ENCODE results near the gene ZNF423. TPM values are rescaled to one million over a fixed set of nuclear protein-coding genes. Genes with fewer than 3 reads are reported as not detected.

The ZNF423 gene
- total RNA-seq, 1 donor = 11.6 TPM

DNA sequence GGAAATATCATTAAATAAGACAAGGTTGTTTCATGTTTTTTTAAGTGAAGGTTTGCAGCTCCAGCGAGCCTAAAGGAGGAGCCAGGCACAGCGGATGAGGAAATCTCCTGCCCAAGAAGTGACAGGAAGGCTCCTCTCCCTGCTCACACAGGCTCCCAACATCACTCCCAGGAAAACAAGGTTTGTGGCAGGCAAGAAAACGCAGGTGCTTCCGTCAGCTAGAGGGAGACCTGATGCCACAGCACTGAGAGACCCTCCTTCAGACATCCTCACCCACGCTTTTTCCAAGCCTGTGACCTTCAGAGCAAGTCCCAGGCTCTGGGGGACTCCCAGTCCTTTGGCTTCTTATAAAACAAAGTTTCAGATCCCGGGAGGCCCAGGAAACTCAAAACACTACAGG, 89.7 kb downstream of the ZNF423 start:
- TF ChIP-seq, protein P1, sequence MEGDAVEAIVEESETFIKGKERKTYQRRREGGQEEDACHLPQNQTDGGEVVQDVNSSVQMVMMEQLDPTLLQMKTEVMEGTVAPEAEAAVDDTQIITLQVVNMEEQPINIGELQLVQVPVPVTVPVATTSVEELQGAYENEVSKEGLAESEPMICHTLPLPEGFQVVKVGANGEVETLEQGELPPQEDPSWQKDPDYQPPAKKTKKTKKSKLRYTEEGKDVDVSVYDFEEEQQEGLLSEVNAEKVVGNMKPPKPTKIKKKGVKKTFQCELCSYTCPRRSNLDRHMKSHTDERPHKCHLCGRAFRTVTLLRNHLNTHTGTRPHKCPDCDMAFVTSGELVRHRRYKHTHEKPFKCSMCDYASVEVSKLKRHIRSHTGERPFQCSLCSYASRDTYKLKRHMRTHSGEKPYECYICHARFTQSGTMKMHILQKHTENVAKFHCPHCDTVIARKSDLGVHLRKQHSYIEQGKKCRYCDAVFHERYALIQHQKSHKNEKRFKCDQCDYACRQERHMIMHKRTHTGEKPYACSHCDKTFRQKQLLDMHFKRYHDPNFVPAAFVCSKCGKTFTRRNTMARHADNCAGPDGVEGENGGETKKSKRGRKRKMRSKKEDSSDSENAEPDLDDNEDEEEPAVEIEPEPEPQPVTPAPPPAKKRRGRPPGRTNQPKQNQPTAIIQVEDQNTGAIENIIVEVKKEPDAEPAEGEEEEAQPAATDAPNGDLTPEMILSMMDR (IDR thresholded peaks at IDR 0.05; ENCODE audit: extremely low read depth, low read depth, low read length) = no peak
- no peaks in the 10 kb centered on the region for H3K79me2 ChIP-seq (ENCODE audit: insufficient read depth, low read length)
- no peaks in the 10 kb centered on the region for H3K9me3 ChIP-seq (ENCODE audit: low read depth, low read length)
- DNase-seq (ENCODE audit: insufficient read length, low spot score, missing footprints) = no peak
- H3K4me3 ChIP-seq (ENCODE audit: insufficient read depth, low read length) = no peak overlapping the region
- no peak overlapping the region for H3K27ac ChIP-seq (ENCODE audit: low read depth, low read length)
- H3K4me2 ChIP-seq (ENCODE audit: insufficient read depth, low read length) = no peak overlapping the region
- H3K27me3 ChIP-seq (ENCODE audit: insufficient read depth, low read length) = no peaks in the 10 kb centered on the region
- no peaks in the 10 kb centered on the region for H3K36me3 ChIP-seq (ENCODE audit: insufficient read depth, low read length)
- H4K20me1 ChIP-seq (ENCODE audit: insufficient read depth, low read length) = peaks cover 2% of the 10 kb centered on the region
- H2AFZ ChIP-seq (ENCODE audit: low read length) = no peak overlapping the region
- H3K4me1 ChIP-seq (ENCODE audit: insufficient read depth, low read length) = peaks cover 4% of the 10 kb centered on the region

- H2AFZ ChIP-seq (ENCODE audit: low read length) = no peak overlapping the region
- DNase-seq (ENCODE audit: insufficient read length, low spot score, missing footprints) = no peak
- TF ChIP-seq, protein P1 (IDR thresholded peaks at IDR 0.05; ENCODE audit: extremely low read depth, low read depth, low read length) = no peak
- no peak overlapping the region for H3K27ac ChIP-seq (ENCODE audit: low read depth, low read length)
- no peak overlapping the region for H3K4me3 ChIP-seq (ENCODE audit: insufficient read depth, low read length)
- H3K4me2 ChIP-seq (ENCODE audit: insufficient read depth, low read length) = no peak overlapping the region
- H3K79me2 ChIP-seq (ENCODE audit: insufficient read depth, low read length) = no peaks in the 10 kb centered on the region
- H3K9me3 ChIP-seq (ENCODE audit: low read depth, low read length) = no peaks in the 10 kb centered on the region
- H3K36me3 ChIP-seq (ENCODE audit: insufficient read depth, low read length) = no peaks in the 10 kb centered on the region
- no peaks in the 10 kb centered on the region for H3K27me3 ChIP-seq (ENCODE audit: insufficient read depth, low read length)
- peaks cover 2% of the 10 kb centered on the region for H4K20me1 ChIP-seq (ENCODE audit: insufficient read depth, low read length)
- peaks cover 4% of the 10 kb centered on the region for H3K4me1 ChIP-seq (ENCODE audit: insufficient read depth, low read length)
Observed at GRCh38 chr16:49763826-49764225, 92.1 kb downstream of the ZNF423 start.

GRCh38 chr16:49760815-49761214, 95.1 kb downstream of the ZNF423 start:
- H3K4me3 ChIP-seq (ENCODE audit: insufficient read depth, low read length) = no peak overlapping the region
- H3K27ac ChIP-seq (ENCODE audit: low read depth, low read length) = no peak overlapping the region
- TF ChIP-seq, protein P1 (IDR thresholded peaks at IDR 0.05; ENCODE audit: extremely low read depth, low read depth, low read length) = no peak
- H3K79me2 ChIP-seq (ENCODE audit: insufficient read depth, low read length) = no peaks in the 10 kb centered on the region
- no peak for DNase-seq (ENCODE audit: insufficient read length, low spot score, missing footprints)
- peaks cover 4% of the 10 kb centered on the region for H3K4me1 ChIP-seq (ENCODE audit: insufficient read depth, low read length)
- no peaks in the 10 kb centered on the region for H3K9me3 ChIP-seq (ENCODE audit: low read depth, low read length)
- peaks cover 2% of the 10 kb centered on the region for H4K20me1 ChIP-seq (ENCODE audit: insufficient read depth, low read length)
- H2AFZ ChIP-seq (ENCODE audit: low read length) = no peak overlapping the region
- no peaks in the 10 kb centered on the region for H3K36me3 ChIP-seq (ENCODE audit: insufficient read depth, low read length)
- H3K27me3 ChIP-seq (ENCODE audit: insufficient read depth, low read length) = peaks cover 1% of the 10 kb centered on the region
- H3K4me2 ChIP-seq (ENCODE audit: insufficient read depth, low read length) = no peak overlapping the region

DNA sequence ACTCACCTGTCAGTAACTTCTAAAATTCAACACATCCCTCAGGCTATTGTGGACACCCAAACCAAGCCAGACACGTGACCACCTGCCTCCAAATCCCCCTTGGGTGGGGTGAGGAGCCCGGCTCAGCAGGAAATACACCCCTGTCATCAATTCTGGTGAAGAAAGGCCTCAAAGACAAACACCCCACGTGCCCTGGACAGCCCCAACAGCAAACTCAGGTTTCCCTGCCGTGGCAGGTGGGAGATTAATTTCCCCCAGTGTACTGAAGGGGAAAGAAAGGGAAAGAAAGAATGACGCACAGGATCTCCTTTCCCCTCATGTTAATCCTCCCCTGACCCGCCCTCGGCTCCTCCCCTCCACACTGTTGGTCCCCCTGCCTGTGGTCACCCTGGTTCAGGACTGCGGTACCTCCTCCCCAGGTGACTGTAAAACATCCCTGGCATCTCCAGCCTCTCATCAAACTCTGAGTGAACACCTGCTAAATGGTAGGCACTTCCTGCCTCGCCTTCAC, 98.3 kb downstream of the ZNF423 start:
- Histone ChIP-seq H3K9me3 (ENCODE audit: low read depth, low read length) (no peaks in the 10 kb centered on the region), H4K20me1 (ENCODE audit: insufficient read depth, low read length) (no peaks in the 10 kb centered on the region), H3K27me3 (ENCODE audit: insufficient read depth, low read length) (peaks cover 3% of the 10 kb centered on the region), H3K4me3 (ENCODE audit: insufficient read depth, low read length) (no peak overlapping the region), H3K4me2 (ENCODE audit: insufficient read depth, low read length) (no peak overlapping the region), H3K79me2 (ENCODE audit: insufficient read depth, low read length) (no peaks in the 10 kb centered on the region), H3K36me3 (ENCODE audit: insufficient read depth, low read length) (no peaks in the 10 kb centered on the region), H3K4me1 (ENCODE audit: insufficient read depth, low read length) (peaks cover 7% of the 10 kb centered on the region), H2AFZ (ENCODE audit: low read length) (no peak overlapping the region), H3K27ac (ENCODE audit: low read depth, low read length) (no peak overlapping the region)
- no peak for DNase-seq (ENCODE audit: insufficient read length, low spot score, missing footprints)
- TF ChIP-seq, protein P1 (IDR thresholded peaks at IDR 0.05; ENCODE audit: extremely low read depth, low read depth, low read length) = no peak
